ENCODE results near the gene MINDY3.

MINDY3 gene

GRCh38 chr10:15738270-15738925 lies 121.9 kb downstream of the MINDY3 start:
- no peak for DNase-seq (ENCODE audit: low read depth)

- DNase-seq (ENCODE audit: low read depth) = no peak
These were observed 122.7 kb downstream of the MINDY3 start for GRCh38 chr10:15737656-15738055.

- DNase-seq (ENCODE audit: low read depth) = no peak
These were observed 124.5 kb downstream of the MINDY3 start for GRCh38 chr10:15735763-15736162.

GRCh38 chr10:15730341-15730740 lies 130.0 kb downstream of the MINDY3 start:
- no peak for DNase-seq (ENCODE audit: low read depth)

- no peak for DNase-seq (ENCODE audit: low read depth)
These were observed 130.4 kb downstream of the MINDY3 start for GRCh38 chr10:15729890-15730289.
